ENCODE measurements around the gene MYO1H.

DNA sequence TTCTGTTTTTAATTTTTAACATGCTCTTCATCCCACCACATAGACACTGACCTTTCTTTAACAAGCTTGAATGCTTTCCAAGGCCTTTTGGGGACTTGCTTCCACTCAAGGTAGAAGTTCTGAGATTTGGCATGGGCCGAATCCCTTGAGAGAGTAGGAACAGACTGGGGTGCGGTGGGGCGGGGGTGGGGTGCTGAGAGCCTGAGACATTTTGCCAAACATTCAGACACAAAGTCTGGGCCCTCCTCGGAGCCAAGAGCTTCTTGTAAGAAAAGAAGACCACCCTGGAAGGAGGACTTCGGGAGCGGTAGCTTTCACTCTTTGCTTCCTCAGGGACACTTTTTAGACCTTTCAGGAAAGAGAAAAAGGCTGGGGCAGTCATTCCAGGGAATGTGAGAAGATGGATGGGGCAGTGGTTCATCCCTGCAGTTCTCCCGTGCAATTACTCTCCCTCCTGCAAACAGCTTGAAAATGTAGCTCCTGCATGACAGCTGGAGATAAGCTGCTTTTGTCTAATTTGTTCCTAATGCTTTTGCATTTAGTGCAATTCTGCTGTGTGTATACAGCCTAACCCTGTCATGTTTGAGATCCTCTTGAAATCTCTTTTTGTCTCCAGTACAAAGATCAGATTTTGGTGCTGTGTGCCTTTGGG, 16.3 kb upstream of the MYO1H start:
- no peak for TF ChIP-seq POLR2A (IDR thresholded peaks at IDR 0.05)
- TF ChIP-seq, protein P1, sequence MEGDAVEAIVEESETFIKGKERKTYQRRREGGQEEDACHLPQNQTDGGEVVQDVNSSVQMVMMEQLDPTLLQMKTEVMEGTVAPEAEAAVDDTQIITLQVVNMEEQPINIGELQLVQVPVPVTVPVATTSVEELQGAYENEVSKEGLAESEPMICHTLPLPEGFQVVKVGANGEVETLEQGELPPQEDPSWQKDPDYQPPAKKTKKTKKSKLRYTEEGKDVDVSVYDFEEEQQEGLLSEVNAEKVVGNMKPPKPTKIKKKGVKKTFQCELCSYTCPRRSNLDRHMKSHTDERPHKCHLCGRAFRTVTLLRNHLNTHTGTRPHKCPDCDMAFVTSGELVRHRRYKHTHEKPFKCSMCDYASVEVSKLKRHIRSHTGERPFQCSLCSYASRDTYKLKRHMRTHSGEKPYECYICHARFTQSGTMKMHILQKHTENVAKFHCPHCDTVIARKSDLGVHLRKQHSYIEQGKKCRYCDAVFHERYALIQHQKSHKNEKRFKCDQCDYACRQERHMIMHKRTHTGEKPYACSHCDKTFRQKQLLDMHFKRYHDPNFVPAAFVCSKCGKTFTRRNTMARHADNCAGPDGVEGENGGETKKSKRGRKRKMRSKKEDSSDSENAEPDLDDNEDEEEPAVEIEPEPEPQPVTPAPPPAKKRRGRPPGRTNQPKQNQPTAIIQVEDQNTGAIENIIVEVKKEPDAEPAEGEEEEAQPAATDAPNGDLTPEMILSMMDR (IDR thresholded peaks at IDR 0.05 in 4 of 5, conservative IDR thresholded peaks at IDR 0.05 in 1 of 5), result no peak

Data from gastrocnemius medialis (tissue), 4 donors.